ENCODE data around the gene AKR1C2.
"Not testable (repeated sequence)": the region's sequence is repeated elsewhere in the genome, so short reads cannot be mapped to it uniquely, and the experiment has no call there.

Gene AKR1C2

GRCh38 chr10:4984971-4985594 is 18.6 kb downstream of the AKR1C2 start:
- DNase-seq, result no peak

GRCh38 chr10:4984223-4984622 is 19.4 kb downstream of the AKR1C2 start:
- no peak for DNase-seq

- no peak for DNase-seq
Observed at GRCh38 chr10:4983615-4984216, 19.9 kb downstream of the AKR1C2 start.

- DNase-seq, result no peak
Observed at GRCh38 chr10:4982764-4983226, 20.9 kb downstream of the AKR1C2 start.

- DNase-seq, result no peak
Observed at GRCh38 chr10:4981722-4982471, 21.8 kb downstream of the AKR1C2 start.

- no peak for DNase-seq
Observed at GRCh38 chr10:4980793-4981192, 22.9 kb downstream of the AKR1C2 start.

GRCh38 chr10:4978870-4979269 is 24.8 kb downstream of the AKR1C2 start:
- DNase-seq, result no peak

- DNase-seq, result no peak
Observed at GRCh38 chr10:4977025-4977424, 26.6 kb downstream of the AKR1C2 start.

- DNase-seq, result not testable (repeated sequence)
Observed at GRCh38 chr10:4974400-4974799, 29.3 kb downstream of the AKR1C2 start.

GRCh38 chr10:4973294-4973693 is 30.4 kb downstream of the AKR1C2 start:
- DNase-seq, result not testable (repeated sequence)

GRCh38 chr10:4972369-4973142 is 31.1 kb downstream of the AKR1C2 start:
- DNase-seq, result not testable (repeated sequence)

- DNase-seq, result not testable (repeated sequence)
Observed at GRCh38 chr10:4970362-4970761, 33.3 kb downstream of the AKR1C2 start.

GRCh38 chr10:4969289-4969688 is 34.4 kb downstream of the AKR1C2 start:
- not testable (repeated sequence) for DNase-seq

- DNase-seq, result not testable (repeated sequence)
Observed at GRCh38 chr10:4967189-4967588, 36.5 kb downstream of the AKR1C2 start.

GRCh38 chr10:4965763-4966162 is 37.9 kb downstream of the AKR1C2 start:
- DNase-seq, result not testable (repeated sequence)

GRCh38 chr10:4963815-4964154 is 39.9 kb downstream of the AKR1C2 start:
- not testable (repeated sequence) for DNase-seq

GRCh38 chr10:4962876-4963814 is 40.5 kb downstream of the AKR1C2 start, which contains the start of gene AKR1C1:
Gene AKR1C1, plus strand, starts transcription at chr10:4963415. Its CDS starts 30 bp downstream, at chr10:4963445.
- not testable (repeated sequence) for DNase-seq

- DNase-seq, result not testable (repeated sequence)
Observed at GRCh38 chr10:4962308-4962707, 41.3 kb downstream of the AKR1C2 start.

GRCh38 chr10:4961558-4961957 is 42.1 kb downstream of the AKR1C2 start:
- DNase-seq, result not testable (repeated sequence)

GRCh38 chr10:4956955-4957645 is 46.6 kb downstream of the AKR1C2 start:
- not testable (repeated sequence) for DNase-seq

- DNase-seq, result not testable (repeated sequence)
Observed at GRCh38 chr10:4956088-4956487, 47.6 kb downstream of the AKR1C2 start.

Measured in NCI-H1092 (cell line).